ENCODE data around the gene PDE5A.

DNA sequence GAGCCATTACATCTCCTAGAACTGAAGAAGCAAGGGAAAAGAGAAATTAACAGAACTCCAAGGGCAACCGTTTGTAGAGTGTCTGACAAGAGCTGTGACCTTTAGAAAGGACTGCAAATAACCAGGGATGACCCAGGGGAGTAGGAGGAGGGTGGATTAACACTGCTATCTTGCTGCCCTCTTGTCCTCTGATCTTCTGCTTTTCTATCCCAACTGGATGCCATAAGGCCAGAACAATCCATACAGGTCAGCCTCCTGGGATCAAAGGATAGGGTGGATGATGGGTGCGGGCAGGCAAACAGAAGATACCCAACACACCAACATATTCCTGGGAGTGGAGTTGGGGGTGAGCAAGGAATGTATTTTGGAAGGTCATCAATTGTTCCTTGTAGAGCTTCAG, 19.8 kb upstream of the PDE5A start:
- no peak for TF ChIP-seq POLR2A (IDR thresholded peaks at IDR 0.05)
- TF ChIP-seq, protein P1, sequence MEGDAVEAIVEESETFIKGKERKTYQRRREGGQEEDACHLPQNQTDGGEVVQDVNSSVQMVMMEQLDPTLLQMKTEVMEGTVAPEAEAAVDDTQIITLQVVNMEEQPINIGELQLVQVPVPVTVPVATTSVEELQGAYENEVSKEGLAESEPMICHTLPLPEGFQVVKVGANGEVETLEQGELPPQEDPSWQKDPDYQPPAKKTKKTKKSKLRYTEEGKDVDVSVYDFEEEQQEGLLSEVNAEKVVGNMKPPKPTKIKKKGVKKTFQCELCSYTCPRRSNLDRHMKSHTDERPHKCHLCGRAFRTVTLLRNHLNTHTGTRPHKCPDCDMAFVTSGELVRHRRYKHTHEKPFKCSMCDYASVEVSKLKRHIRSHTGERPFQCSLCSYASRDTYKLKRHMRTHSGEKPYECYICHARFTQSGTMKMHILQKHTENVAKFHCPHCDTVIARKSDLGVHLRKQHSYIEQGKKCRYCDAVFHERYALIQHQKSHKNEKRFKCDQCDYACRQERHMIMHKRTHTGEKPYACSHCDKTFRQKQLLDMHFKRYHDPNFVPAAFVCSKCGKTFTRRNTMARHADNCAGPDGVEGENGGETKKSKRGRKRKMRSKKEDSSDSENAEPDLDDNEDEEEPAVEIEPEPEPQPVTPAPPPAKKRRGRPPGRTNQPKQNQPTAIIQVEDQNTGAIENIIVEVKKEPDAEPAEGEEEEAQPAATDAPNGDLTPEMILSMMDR (IDR thresholded peaks at IDR 0.05): no peak
